EL (cell line): ENCODE measurements around the gene CCDC120.

Source experiments
- DNase-seq: peaks from one replicate; pipeline ENCODE4 v3.0.0-alpha.2; 2016

CCDC120 gene

GRCh38 chrX:49102190-49102589 lies 43.4 kb downstream of the CCDC120 start:
- DNase-seq, result no peak

DNA sequence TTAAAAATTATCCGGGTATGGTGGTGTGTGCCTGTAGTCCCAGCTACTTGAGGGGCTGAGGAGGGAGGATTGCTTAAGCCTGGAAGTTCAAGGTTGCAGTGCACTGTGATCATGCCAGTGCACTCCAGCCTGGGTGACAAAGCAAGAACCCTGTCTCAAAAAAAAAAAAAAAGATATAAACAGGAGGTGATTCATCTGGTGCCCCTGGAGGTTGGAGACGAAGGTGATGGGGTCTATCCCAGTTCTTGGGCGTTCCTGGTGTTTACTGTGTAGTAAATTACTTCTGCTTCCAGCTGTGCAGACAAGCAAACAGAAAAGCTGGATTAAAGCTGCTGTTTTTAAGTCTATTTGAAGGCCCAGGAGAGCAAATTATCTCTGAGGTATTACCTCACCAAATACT lies 44.8 kb downstream of the CCDC120 start:
- DNase-seq, result no peak

DNA sequence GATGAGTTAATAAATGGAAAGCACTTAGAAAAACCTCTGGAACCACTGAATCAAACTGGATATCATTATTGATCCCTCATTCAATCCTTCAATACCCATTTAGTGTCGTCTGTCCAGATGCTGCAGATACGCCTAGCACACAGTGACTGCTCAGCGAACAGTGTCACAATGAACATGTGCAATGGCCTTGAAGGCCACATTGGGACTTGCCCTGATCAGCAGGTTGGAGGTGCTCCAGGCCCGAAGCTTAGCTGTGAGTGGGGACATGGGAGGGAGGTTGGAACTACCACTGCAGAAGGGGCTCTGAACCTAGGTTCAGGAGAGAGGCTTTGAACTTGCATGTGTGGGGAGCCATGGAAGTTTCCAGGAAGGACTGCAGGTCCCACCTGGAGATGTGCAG lies 47.5 kb downstream of the CCDC120 start:
- no peak for DNase-seq

- peak; percentile 30 for DNase-seq
Measured at GRCh38 chrX:49106930-49107329, 48.1 kb downstream of the CCDC120 start.

DNA sequence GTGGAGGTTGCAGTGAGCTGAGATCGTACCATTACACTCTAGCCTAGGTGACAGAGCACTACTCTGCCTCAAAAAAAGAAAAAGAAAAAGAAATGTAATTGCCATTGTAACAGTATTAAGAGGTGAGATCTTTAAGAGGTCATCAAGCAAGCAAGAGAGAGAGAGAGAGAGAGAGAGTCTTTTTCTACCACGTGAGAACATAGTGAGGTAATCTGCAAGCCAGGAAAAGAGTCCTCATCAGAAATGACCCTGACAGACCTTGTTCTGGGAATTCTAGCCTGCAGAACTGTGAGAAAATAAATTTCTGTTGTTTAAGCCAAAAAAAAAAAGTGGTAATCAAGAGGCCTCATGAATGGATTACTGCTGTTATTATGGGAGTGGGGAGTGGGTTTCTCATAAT lies 49.8 kb downstream of the CCDC120 start:
- DNase-seq, result no peak

- no peak for DNase-seq
Measured at GRCh38 chrX:49110417-49110816, 51.6 kb downstream of the CCDC120 start.

DNA sequence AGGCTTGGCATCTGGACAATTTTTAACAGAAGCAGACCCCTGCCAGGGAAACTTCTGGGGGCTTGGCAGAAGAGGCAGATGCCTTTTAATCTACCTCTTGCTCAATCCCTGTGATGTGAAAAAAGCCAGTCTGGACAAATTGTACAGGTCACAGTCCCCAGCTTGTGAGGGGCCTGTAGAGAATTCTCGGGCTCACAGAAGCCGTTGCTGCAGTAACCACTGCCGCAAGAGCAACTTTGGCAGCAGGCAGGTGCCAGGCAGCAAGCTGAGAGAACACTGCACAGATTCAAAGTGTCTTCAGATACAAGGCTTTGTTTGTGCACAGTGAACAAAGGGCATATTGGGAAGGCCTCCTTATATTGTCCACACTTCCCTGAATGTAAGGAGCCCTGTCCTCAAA lies 53.0 kb downstream of the CCDC120 start:
- DNase-seq, result no peak

GRCh38 chrX:49116076-49116475 lies 57.3 kb downstream of the CCDC120 start:
- no peak for DNase-seq

GRCh38 chrX:49116716-49117115 lies 57.9 kb downstream of the CCDC120 start:
- no peak for DNase-seq

DNA sequence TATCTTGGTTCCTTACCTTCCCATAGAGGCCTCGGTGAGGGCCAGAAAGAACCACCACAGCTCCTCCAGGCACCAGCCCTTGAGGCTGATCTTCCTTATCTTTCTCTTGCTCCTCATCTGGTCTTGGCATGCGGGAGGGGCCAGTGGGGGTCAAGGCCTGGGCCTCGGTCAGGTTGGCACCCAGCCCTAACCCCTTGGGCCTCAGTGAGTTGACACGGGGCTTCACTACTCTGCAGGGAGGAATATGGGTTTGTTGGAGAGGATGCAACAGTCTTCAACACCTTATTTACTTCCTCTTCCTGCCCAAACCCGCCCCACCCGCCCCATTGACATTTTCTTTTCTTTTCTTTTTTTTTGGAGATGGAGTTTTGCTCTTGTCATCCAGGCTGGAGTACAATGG lies 58.8 kb downstream of the CCDC120 start:
- DNase-seq, result no peak
